Measurements from ENCODE around the gene ST8SIA2. TPM values are rescaled to one million over a fixed set of nuclear protein-coding genes. Genes with fewer than 3 reads are reported as not detected.

ST8SIA2 gene
- total and polyA plus RNA-seq, 2 experiments from 2014 or later = not detected

DNA sequence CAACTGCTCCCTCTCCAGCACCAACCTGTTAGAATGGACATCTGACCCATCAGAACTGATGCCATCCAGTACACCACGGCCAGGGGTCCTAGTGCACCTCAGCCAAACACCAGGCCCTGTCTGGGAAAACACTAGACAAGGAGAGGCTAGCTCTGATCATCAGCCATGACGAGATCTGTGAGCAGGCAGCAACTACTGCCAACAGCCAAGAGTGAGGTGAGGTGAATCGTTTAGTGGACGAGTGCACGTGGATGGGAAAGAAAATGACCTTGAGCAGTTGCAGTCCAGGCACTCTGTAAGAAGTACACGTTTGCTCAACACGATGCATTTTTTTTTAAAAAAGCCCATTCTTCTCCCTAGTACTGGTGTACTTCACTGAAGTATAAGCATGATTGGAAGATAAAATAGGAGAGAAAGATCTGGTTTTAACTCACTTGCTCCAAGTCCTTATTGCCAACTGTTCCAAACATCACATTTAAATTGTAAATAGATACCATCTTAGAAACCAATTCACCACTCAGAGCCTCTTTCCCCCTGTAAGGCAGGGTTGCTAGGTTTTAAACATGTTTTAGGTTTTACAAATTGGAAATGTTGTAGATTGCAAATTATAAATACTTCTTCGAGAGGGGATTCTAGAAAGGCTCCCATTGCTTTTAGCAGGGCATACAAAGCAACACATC is 5.7 kb downstream of the ST8SIA2 start:
- Histone ChIP-seq H3K27ac (no peak overlapping the region), H3K4me3 (no peak overlapping the region), H3F3A (ENCODE audit: insufficient read depth) (no peaks in the 10 kb centered on the region), H3K79me2 (ENCODE audit: insufficient read depth) (no peaks in the 10 kb centered on the region), H3K9me2 (ENCODE audit: insufficient read depth) (no peaks in the 10 kb centered on the region), H3K36me3 (ENCODE audit: low read depth) (no peaks in the 10 kb centered on the region), H3K9ac (no peak overlapping the region), H3K9me3 (ENCODE audit: low read depth) (no peaks in the 10 kb centered on the region), H3K4me2 (ENCODE audit: unreplicated experiment) (no peak overlapping the region), H3K27me3 (replicated peaks; ENCODE audit: insufficient read depth) (peaks cover 31% of the 10 kb centered on the region), H3K4me1 (ENCODE audit: insufficient read depth) (no peaks in the 10 kb centered on the region), H4K20me1 (ENCODE audit: insufficient read depth) (no peaks in the 10 kb centered on the region), H2AFZ (no peak overlapping the region)
- DNase-seq = no peak
- TF ChIP-seq EZH2phosphoT487 (IDR thresholded peaks at IDR 0.05; ENCODE audit: insufficient read depth, low read depth) (no peak), EZH2 (IDR thresholded peaks at IDR 0.05; ENCODE audit: insufficient read depth, poor library complexity, severe bottlenecking) (no peak)
- 53 to 56% methylated on average over 8 of the region's 8 CpGs for WGBS, 2 experiments (ENCODE audit: low coverage in 1 of 2, low lambda C conversion rate in 2 of 2, missing lambda C conversion rate in 2 of 2)
- in situ Hi-C loops (cut with MboI) = loop anchor here (25.0 kb wide), 1 partner anchor 313 kb away; no protein-coding TSS in a partner anchor

DNA sequence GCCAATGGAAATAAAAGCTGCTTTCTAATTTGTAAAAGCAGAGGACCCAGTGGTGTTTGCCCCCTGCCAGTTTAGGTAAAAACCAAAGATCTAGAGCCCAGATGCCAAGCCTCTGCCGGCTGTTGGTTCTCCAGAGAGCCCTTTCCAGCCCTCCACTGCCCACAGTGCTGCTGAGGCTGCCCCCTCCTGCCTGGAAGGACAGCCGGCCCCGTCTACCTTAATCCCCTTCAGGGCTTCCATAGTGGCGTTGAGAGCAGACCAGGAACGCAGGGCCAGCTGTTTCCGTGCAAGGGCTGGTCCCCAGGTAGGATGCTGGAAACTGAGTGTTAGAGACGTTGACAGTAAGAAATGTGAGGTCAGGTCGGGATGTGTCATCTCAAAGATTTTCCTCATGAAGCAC is 6.9 kb downstream of the ST8SIA2 start:
- no peak for TF ChIP-seq EZH2 (IDR thresholded peaks at IDR 0.05; ENCODE audit: insufficient read depth, poor library complexity, severe bottlenecking)
- TF ChIP-seq EZH2phosphoT487 (IDR thresholded peaks at IDR 0.05; ENCODE audit: insufficient read depth, low read depth) = no peak
- Histone ChIP-seq H3K4me1 (ENCODE audit: insufficient read depth) (no peaks in the 10 kb centered on the region), H3K9me3 (ENCODE audit: low read depth) (no peaks in the 10 kb centered on the region), H3F3A (ENCODE audit: insufficient read depth) (no peaks in the 10 kb centered on the region), H3K4me3 (no peak overlapping the region), H3K36me3 (ENCODE audit: low read depth) (no peaks in the 10 kb centered on the region), H3K9ac (no peak overlapping the region), H3K4me2 (ENCODE audit: unreplicated experiment) (no peak overlapping the region), H3K9me2 (ENCODE audit: insufficient read depth) (no peaks in the 10 kb centered on the region), H3K27me3 (replicated peaks; ENCODE audit: insufficient read depth) (peaks cover 19% of the 10 kb centered on the region), H3K27ac (no peak overlapping the region), H4K20me1 (ENCODE audit: insufficient read depth) (no peaks in the 10 kb centered on the region), H3K79me2 (ENCODE audit: insufficient read depth) (no peaks in the 10 kb centered on the region), H2AFZ (no peak overlapping the region)
- 66% methylated on average over 8 of the region's 8 CpGs for WGBS, 2 experiments (ENCODE audit: low coverage in 1 of 2, low lambda C conversion rate in 2 of 2, missing lambda C conversion rate in 2 of 2)
- no peak for DNase-seq
- in situ Hi-C loops (cut with MboI) = no loop called here

- Histone ChIP-seq H2AFZ (no peak overlapping the region), H3F3A (ENCODE audit: insufficient read depth) (no peaks in the 10 kb centered on the region), H4K20me1 (ENCODE audit: insufficient read depth) (no peaks in the 10 kb centered on the region), H3K79me2 (ENCODE audit: insufficient read depth) (no peaks in the 10 kb centered on the region), H3K4me2 (ENCODE audit: unreplicated experiment) (no peak overlapping the region), H3K27me3 (replicated peaks; ENCODE audit: insufficient read depth) (peaks cover 13% of the 10 kb centered on the region), H3K4me3 (no peak overlapping the region), H3K9me3 (ENCODE audit: low read depth) (no peaks in the 10 kb centered on the region), H3K27ac (no peak overlapping the region), H3K9ac (no peak overlapping the region), H3K36me3 (ENCODE audit: low read depth) (no peaks in the 10 kb centered on the region), H3K9me2 (ENCODE audit: insufficient read depth) (no peaks in the 10 kb centered on the region), H3K4me1 (ENCODE audit: insufficient read depth) (no peaks in the 10 kb centered on the region)
- no peak for TF ChIP-seq EZH2 (IDR thresholded peaks at IDR 0.05; ENCODE audit: insufficient read depth, poor library complexity, severe bottlenecking)
- no peak for TF ChIP-seq EZH2phosphoT487 (IDR thresholded peaks at IDR 0.05; ENCODE audit: insufficient read depth, low read depth)
- in situ Hi-C loops (cut with MboI) = no loop called here
- 62 to 63% methylated on average over 26 of the region's 26 CpGs for WGBS, 2 experiments (ENCODE audit: low coverage in 1 of 2, low lambda C conversion rate in 2 of 2, missing lambda C conversion rate in 2 of 2)
- no peak for DNase-seq
Measured at GRCh38 chr15:92400980-92401787, 7.5 kb downstream of the ST8SIA2 start.

GRCh38 chr15:92402751-92403150 is 9.1 kb downstream of the ST8SIA2 start:
- TF ChIP-seq EZH2phosphoT487 (IDR thresholded peaks at IDR 0.05; ENCODE audit: insufficient read depth, low read depth) (no peak), EZH2 (IDR thresholded peaks at IDR 0.05; ENCODE audit: insufficient read depth, poor library complexity, severe bottlenecking) (no peak)
- Histone ChIP-seq H3K36me3 (ENCODE audit: low read depth) (no peaks in the 10 kb centered on the region), H2AFZ (no peak overlapping the region), H3K4me2 (ENCODE audit: unreplicated experiment) (no peak overlapping the region), H3K9ac (no peak overlapping the region), H3K79me2 (ENCODE audit: insufficient read depth) (no peaks in the 10 kb centered on the region), H3K27me3 (replicated peaks; ENCODE audit: insufficient read depth) (0 out of 2 replicates have a peak, but pooled peaks cover 3% of the 10 kb centered on the region), H3K27ac (no peak overlapping the region), H4K20me1 (ENCODE audit: insufficient read depth) (no peaks in the 10 kb centered on the region), H3K4me3 (no peak overlapping the region), H3K9me2 (ENCODE audit: insufficient read depth) (no peaks in the 10 kb centered on the region), H3K9me3 (ENCODE audit: low read depth) (no peaks in the 10 kb centered on the region), H3F3A (ENCODE audit: insufficient read depth) (no peaks in the 10 kb centered on the region), H3K4me1 (ENCODE audit: insufficient read depth) (no peaks in the 10 kb centered on the region)
- in situ Hi-C loops (cut with MboI) = no loop called here
- 64 to 70% methylated on average over 5 of the region's 5 CpGs for WGBS, 2 experiments (ENCODE audit: low coverage in 1 of 2, low lambda C conversion rate in 2 of 2, missing lambda C conversion rate in 2 of 2)
- DNase-seq = no peak
